ENCODE measurements around the gene RUNX1. TPM values are rescaled to one million over a fixed set of nuclear protein-coding genes. Genes with fewer than 3 reads are reported as not detected.

Gene RUNX1
- total and polyA plus RNA-seq, 2 donors (not counting 3 experiments of a cell fraction or from before 2014, with no cell fraction given), result 4.6 to 17.9 TPM

GRCh38 chr21:34761758-34762330, 287.3 kb downstream of the RUNX1 start:
- no peaks in the 10 kb centered on the region for H4K20me1 ChIP-seq (replicated peaks; ENCODE audit: control insufficient read depth, extremely low read depth, insufficient read depth, low read length)
- H3K9me1 ChIP-seq (replicated peaks; ENCODE audit: control insufficient read depth, extremely low read depth, insufficient read depth, low read length), result no peaks in the 10 kb centered on the region
- no peak overlapping the region for H3K27ac ChIP-seq (ENCODE audit: insufficient read depth, low read depth, low read length)
- H2AFZ ChIP-seq (ENCODE audit: low read depth, low read length), result no peak overlapping the region
- dilution Hi-C loops (cut with MboI; ENCODE audit: extremely low pct_ligation_motif_present, low sequenced_read_pairs), result no loop called here
- DNase-seq (ENCODE audit: low read depth, low spot score), result no peak
- H3K9me3 ChIP-seq (replicated peaks; ENCODE audit: control insufficient read depth, insufficient read depth, low read length), result no peaks in the 10 kb centered on the region
- CTCF ChIA-PET, result interaction anchor here (1.1 to 6.1 kb wide), 4 partner anchors 11 to 40 kb away, joined by 3 to 26 read pairs (median 4); no protein-coding TSS in a partner anchor
- H3K27me3 ChIP-seq (ENCODE audit: control insufficient read depth in 2 of 2, insufficient read depth in 2 of 2, low read length in 2 of 2), result peaks cover 0 to 8% of the 10 kb centered on the region in 2 experiments
- TF ChIP-seq MYC (IDR thresholded peaks at IDR 0.05; ENCODE audit: low read depth, low read length), result no peak
- no peak for TF ChIP-seq MAX (IDR thresholded peaks at IDR 0.05; ENCODE audit: insufficient read depth, insufficient read length)
- no peaks in the 10 kb centered on the region for H3K79me2 ChIP-seq (ENCODE audit: control insufficient read depth, insufficient read depth, low read length)
- BruUV-seq (replicated peaks), result no TSS peak
- no peak overlapping the region for H3K4me3 ChIP-seq (replicated peaks in 1 of 3; ENCODE audit: insufficient read depth in 1 of 3, low read depth in 1 of 3, low read length in 3 of 3)
- intact Hi-C loops (cut with micrococcal nuclease), result no loop called here
- FAIRE-seq, result no peak
- no peak overlapping the region for H3K4me2 ChIP-seq (ENCODE audit: insufficient read depth, low read length)
- no peaks in the 10 kb centered on the region for H3K4me1 ChIP-seq (ENCODE audit: control insufficient read depth, extremely low read depth, insufficient read depth, low read length)
- H3K36me3 ChIP-seq (ENCODE audit: control insufficient read depth in 2 of 2, extremely low read depth in 1 of 2, insufficient read depth in 2 of 2, low read length in 2 of 2), result no peaks in the 10 kb centered on the region
- H3K9ac ChIP-seq (replicated peaks; ENCODE audit: extremely low read depth, insufficient read depth, low read length), result no peak overlapping the region
- POLR2A ChIA-PET, result no interaction called here

GRCh38 chr21:34754690-34755647, 294.1 kb downstream of the RUNX1 start:
- ChIA-PET CTCF (interaction anchor here (1.3 to 4.9 kb wide), 2 partner anchors 9 to 1085 kb away, joined by 4 to 24 read pairs; no protein-coding TSS in a partner anchor), POLR2A (no interaction called here)
- TF ChIP-seq FOS (IDR thresholded peaks at IDR 0.05; ENCODE audit: borderline replicate concordance, insufficient read depth, low read length) (no peak), POLR2A (IDR thresholded peaks at IDR 0.05; ENCODE audit: low read depth, low read length) (no peak), MAX (IDR thresholded peaks at IDR 0.05; ENCODE audit: insufficient read depth, insufficient read length) (no peak), MYC (IDR thresholded peaks at IDR 0.05; ENCODE audit: low read depth, low read length) (no peak), GATA2 (IDR thresholded peaks at IDR 0.05; ENCODE audit: insufficient read depth, insufficient read length, low read depth, low read length) (no peak), JUN (IDR thresholded peaks at IDR 0.05; ENCODE audit: borderline replicate concordance, insufficient read depth, insufficient read length, low read depth) (no peak), EZH2 (IDR thresholded peaks at IDR 0.05; ENCODE audit: borderline replicate concordance, low read depth, low read length, severe bottlenecking) (no peak), POLR2AphosphoS5 (IDR thresholded peaks at IDR 0.05; ENCODE audit: insufficient read depth, low read depth, low read length) (no peak)
- TF ChIP-seq, protein P1, sequence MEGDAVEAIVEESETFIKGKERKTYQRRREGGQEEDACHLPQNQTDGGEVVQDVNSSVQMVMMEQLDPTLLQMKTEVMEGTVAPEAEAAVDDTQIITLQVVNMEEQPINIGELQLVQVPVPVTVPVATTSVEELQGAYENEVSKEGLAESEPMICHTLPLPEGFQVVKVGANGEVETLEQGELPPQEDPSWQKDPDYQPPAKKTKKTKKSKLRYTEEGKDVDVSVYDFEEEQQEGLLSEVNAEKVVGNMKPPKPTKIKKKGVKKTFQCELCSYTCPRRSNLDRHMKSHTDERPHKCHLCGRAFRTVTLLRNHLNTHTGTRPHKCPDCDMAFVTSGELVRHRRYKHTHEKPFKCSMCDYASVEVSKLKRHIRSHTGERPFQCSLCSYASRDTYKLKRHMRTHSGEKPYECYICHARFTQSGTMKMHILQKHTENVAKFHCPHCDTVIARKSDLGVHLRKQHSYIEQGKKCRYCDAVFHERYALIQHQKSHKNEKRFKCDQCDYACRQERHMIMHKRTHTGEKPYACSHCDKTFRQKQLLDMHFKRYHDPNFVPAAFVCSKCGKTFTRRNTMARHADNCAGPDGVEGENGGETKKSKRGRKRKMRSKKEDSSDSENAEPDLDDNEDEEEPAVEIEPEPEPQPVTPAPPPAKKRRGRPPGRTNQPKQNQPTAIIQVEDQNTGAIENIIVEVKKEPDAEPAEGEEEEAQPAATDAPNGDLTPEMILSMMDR (IDR thresholded peaks at IDR 0.05; ENCODE audit: extremely low read depth in 1 of 2, insufficient read depth in 1 of 2, low read depth in 1 of 2, low read length in 2 of 2), result no peak
- DNase-seq (ENCODE audit: low read depth, low spot score) (no peak), FAIRE-seq (no peak)
- Histone ChIP-seq H3K36me3 (ENCODE audit: control insufficient read depth in 2 of 2, extremely low read depth in 1 of 2, insufficient read depth in 2 of 2, low read length in 2 of 2) (no peaks in the 10 kb centered on the region), H3K4me2 (ENCODE audit: insufficient read depth, low read length) (no peak overlapping the region), H3K9ac (replicated peaks; ENCODE audit: extremely low read depth, insufficient read depth, low read length) (no peak overlapping the region), H2AFZ (ENCODE audit: low read depth, low read length) (no peak overlapping the region), H3K4me3 (replicated peaks in 1 of 3; ENCODE audit: insufficient read depth in 1 of 3, low read depth in 1 of 3, low read length in 3 of 3) (no peak overlapping the region), H3K9me1 (replicated peaks; ENCODE audit: control insufficient read depth, extremely low read depth, insufficient read depth, low read length) (no peaks in the 10 kb centered on the region), H3K9me3 (replicated peaks; ENCODE audit: control insufficient read depth, insufficient read depth, low read length) (no peaks in the 10 kb centered on the region), H3K27ac (ENCODE audit: insufficient read depth, low read depth, low read length) (no peak overlapping the region), H3K4me1 (ENCODE audit: control insufficient read depth, extremely low read depth, insufficient read depth, low read length) (no peaks in the 10 kb centered on the region), H3K27me3 (ENCODE audit: control insufficient read depth in 2 of 2, insufficient read depth in 2 of 2, low read length in 2 of 2) (peaks cover 28 to 29% of the 10 kb centered on the region in 2 experiments), H3K79me2 (ENCODE audit: control insufficient read depth, insufficient read depth, low read length) (no peaks in the 10 kb centered on the region), H4K20me1 (replicated peaks; ENCODE audit: control insufficient read depth, extremely low read depth, insufficient read depth, low read length) (no peaks in the 10 kb centered on the region)
- no TSS peak for BruUV-seq (replicated peaks)
- dilution Hi-C loops (cut with MboI; ENCODE audit: extremely low pct_ligation_motif_present, low sequenced_read_pairs) (no loop called here), intact Hi-C loops (cut with micrococcal nuclease) (no loop called here)

All from endothelial cell of umbilical vein (primary cell).